HG03025 (cell line): ENCODE results near the gene PTH2.

Source experiments
- ATAC-seq: cut with Tn5 transposase; IDR thresholded peaks from one replicate; pipeline ENCODE4 v1.9.1; 2021; ENCODE audit warnings: mild to moderate bottlenecking, moderate library complexity; ENCODE audit not compliant: unreplicated experiment, low FRiP score

The PTH2 gene

DNA sequence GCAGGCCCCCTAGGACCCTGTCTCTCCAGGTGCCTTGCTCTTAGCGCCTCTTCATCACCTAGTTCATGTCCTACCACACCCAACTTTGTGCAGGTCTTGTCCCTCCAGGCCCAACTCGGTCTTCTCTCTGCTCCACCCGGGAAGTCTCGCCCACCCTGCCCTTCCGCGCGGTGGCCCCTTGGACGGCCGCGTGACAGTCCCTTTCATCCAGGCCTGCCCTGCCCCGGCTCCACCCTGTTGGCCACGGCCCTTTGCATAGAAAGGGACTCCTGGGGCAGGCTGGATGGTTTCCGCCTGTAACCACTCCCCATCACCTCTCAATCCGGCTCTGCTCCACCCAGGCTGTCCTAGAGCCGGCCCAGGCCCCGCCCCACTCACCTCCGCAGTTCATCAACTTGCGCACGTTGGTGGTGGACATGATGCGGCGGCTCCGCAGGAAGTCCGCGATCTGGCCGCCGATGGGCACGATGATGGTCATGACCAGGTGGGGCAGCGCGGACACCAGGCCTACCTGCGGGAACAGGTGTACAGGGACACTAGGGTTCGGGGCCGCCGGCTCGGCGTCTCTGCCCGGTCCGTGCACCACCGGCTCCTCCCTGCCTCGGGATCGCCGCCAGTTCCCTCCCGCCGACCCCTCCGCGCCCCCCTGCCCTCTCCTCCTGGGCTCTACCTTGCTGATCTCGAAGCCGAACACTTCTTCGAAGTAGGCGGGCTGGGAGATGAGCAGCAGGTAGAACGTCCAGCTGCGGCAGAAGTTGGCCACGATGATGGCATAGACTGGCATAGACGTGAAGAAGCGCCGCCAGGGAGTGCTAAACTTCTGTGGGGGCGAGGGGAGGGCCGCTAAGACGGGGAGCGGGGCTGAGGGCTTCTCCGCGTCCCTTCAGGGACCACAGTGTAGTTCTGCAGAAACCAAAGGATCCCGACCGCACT, 9.2 kb upstream of the PTH2 start:
- ATAC-seq: no peak

DNA sequence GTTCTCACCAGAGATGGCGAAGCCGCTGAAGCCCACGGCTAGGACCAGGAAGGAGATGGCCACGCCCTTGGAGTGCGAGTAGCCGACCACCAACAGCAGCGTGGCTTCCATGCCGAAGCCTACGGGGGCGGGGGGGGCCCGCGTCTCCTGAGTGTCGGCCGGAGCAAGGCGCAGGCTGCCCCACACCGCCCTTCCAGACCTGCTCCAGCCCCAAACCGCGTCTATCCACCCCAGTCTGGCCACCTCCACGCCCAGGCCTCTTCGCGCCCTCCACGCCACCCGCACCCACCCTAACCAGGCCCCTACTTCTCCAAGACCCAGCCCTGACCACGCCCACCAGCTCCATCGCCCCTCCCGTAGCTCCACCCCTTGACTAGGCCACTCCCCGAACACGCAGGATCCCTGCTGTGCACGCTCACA, 8.1 kb upstream of the PTH2 start:
- ATAC-seq: no peak

DNA sequence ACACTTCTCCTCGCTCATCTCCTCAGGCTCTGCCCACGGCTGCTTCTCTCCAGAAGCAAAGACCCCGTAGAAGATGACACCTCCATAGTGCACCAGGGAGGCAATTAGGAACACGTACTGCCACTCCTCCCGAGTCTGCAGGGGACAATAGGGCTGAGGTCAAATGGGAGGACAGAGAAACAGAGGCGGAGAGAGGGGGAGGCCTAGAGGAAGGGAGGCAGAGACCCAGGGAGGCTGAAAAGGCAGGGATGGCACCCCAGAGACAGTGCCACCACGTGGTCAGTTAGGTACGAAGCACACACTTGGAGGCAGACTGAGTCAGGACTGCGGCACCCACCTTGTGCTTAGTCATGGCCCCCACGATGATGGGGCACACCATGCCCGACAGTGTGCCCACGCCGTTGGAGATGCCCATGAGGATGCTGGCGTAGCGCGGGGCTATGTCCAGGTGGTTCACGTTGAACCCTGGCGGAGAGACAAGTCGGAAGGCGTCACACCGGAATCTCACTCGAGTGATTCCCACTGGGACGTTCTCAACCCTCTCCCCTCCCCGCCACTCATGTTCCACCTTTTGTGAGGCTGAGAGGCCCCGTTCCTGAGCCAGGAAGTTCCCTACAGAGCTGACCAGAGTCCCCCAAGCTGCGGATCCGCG, 7.6 kb upstream of the PTH2 start:
- no peak for ATAC-seq

DNA sequence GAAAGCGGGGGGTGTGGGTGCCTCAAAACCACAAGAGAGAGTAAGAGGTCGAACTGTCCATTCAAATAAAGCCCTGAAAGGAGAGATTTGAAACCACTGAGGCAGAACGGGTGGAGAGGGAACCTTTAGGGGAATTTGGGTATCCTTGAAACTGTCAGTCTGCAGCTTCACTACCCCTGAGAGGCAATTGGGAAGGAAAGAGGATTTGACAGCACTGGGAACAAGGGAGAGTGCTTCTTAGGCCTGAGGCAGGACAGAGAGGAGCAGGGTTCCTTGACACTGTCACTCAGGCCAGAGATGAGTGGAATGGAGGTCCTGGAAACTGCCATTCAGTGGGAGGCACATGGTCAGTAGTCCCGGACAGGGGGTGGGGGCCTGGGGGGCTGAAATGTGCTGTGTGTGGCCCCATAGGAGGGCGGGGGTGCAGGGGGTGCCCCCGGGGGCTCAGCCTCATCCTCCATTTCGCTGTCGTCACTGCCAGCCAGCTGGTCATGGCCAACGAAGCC, 7.0 kb upstream of the PTH2 start:
- ATAC-seq: no peak

DNA sequence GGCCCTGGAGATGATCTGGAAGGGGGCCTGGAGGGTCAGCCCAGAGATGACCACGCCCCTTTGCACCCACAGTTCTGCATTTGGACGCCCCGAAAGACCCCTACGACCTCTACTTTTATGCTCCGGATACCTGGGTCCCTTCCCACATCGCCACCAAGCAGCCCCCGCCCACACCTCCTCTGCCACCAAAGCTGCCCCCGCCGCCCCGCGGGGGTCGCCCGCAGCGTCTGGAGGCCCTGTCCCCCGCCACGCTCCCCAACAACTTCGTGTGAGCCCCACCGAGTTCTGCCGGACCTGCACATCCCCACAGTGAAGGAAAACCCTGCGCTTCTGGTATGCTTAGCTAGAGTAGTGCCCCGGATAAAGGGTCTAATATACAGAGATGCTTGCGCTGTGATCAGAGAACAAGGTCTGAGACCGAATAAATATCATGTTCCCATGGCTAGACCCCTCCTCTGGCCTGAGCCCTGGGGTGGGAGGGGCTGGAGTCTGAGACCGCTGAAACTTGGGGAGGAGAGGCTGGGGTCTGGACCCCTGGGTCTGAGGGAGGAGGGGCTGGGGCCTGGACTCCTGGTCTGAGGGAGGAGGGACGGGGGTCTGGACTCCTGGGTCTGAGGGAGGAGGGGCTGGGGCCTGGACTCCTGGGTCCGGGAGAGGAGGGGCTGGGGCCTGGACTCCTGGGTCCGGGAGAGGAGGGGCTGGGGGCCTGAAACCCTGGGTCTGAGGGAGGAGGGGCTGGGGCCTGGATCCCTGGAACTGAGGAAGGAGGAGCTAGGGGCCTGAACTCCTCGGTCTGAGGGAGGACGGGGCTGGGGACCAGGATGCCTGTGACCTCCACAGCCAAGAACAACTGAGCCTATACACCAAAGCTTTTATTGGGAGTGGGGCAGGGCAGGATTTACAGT, 5.6 kb upstream of the PTH2 start:
- no peak for ATAC-seq

DNA sequence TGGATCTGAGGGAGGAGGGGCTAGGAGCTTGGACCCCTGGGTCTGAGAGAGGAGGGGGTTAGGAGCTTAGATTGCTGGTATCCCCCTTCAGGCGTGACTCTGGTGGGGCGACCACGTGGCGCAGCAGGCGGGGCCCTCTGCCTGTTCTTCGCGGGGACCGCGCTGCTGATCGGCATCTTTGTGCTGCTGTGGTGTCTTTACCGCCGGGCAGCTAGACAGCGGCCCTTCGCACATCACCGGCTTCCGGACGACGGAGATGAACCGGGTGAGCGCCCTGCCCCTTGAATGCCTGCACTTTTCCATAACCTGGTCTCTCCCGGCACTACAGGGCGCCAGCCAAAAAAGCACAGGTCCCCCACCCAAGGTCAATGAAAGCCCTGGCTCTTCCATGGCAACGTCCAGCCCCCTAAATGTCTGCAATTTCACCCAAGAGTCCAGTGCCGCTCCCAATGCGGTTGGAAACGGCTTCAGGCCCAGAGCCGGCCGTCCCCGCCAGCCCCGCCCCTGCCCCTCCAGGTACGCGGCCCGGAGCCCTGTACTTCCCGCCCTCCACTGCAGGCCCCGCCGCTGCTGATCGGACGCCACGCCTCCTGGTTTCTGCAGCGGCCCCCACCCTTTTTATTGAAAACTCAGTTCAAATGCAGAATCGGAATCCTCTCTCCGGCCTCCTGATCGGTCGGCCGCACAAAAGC, 4.8 kb upstream of the PTH2 start:
- ATAC-seq: no peak

DNA sequence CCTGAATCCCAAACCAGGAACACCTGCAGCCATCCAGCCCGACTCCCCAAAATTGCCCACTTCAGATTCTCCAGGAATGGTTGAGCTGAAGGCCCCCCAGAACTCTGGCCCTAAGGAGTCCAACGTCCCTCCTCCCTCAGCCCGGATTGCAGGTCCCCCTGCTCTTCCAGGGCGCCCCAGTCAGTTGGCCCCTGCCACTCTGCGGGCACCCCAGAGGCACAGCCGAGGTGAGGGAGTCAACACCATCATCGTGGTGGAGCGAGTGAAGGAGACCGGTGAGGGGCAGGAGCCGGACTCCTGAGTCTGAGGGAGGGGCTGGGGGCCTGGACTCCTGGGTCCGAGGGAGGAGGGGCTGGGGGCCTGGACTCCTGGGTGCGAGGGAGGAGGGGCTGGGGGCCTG, 4.1 kb upstream of the PTH2 start:
- ATAC-seq: no peak

DNA sequence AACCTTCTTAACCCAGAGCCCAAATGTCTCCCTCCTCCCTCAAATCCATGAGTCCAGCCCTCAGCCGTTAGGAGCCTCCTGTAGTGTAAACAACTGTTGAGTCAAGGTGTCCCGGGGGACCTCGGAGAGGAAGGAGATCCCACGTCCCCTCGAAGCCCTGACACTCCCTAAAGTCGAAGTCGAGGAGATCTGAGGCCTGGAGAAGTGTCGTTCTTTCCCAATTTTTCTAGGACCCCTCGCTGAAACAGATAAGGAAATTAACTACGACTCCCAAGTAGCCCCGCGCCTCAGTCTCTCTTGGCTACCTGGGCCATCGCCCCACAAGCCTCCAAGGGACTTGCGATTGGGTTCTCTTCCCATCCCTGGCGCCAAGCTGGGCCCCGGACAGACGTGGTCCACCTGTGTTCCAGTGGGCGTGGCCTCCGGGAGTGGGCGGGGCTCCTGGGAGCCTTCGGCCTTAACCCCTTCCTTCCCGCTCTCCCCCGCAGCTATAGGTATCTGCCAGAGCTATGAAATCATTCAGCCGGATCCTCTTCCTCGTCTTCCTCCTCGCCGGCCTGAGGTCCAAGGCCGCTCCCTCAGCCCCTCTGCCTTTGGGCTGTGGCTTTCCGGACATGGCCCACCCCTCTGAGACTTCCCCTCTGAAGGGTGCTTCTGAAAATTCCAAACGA, 2.8 kb upstream of the PTH2 start:
- ATAC-seq: no peak

DNA sequence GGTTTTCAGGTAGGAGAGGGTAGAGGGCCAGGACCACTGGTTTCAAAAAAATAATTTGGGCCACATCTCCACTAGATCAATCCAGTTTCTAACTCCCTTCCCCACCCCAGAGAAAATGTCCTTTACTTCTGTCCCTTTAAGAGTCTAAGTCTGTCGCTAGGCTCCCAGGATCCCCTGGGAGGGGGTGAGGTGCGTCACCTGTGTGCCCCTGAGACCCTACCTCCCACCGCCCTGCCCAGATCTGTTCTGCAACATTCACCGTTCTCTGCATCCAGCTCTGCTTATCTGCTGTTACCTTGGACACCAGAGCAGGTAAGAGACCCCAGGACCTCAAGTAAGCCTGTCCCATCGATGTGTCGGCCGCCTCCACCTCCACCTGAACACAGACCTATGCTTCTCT, 1.9 kb upstream of the PTH2 start, which contains the start of gene GFY:
TSS of gene GFY (plus strand) at position 211 of the 400 bp plus-strand sequence. CDS start 1,043 bp downstream, outside the sequence.
- no peak for ATAC-seq

DNA sequence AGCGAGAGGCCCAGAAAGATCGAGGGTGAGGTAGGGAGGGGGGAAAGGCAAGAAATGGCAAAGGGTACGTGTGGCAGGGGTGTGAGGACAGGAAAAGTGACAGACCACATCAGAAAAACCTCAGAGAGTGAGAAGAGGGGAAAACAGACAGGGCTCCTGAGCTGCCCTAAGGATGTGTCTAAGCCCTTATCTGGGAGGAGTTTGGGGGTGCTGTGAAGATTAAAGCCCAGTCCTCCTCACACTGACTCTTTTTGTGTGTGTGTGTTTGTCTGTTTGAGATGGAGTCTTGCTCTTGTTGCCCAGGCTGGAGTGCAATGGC, 703 bp upstream of the PTH2 start:
- ATAC-seq: no peak

DNA sequence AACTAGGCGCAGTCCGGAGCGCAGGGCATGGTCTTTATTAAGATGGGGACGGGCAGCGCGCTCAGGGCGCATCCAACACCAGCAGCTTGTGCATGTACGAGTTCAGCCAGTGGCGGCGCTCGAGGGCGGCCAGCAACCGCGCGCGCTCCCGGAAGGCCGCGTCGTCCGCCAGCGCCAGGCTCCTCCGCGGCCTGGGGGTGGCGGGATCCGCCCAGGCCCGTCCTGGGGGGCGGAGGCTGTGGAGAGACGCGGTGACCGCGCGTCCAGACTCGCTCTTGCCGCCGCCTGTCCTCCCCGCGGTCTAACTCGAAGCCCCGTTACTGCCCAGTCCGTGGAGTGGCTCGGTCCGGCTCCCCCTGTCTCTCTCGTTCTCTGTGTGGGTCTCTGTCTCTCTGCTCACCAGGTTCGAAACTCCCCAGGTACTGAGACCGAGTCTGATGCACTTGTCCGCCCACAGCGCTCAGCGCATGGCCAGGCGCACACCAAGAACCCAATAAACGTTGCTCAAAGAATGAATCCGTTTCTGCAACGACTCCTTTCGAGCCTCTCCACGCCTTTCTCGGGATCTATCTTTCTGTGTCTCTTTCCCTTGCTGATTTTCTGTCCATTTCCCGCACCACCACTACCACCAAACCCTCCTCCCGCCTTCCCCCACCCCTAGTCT, 702 bp downstream of the PTH2 start:
- no peak for ATAC-seq

DNA sequence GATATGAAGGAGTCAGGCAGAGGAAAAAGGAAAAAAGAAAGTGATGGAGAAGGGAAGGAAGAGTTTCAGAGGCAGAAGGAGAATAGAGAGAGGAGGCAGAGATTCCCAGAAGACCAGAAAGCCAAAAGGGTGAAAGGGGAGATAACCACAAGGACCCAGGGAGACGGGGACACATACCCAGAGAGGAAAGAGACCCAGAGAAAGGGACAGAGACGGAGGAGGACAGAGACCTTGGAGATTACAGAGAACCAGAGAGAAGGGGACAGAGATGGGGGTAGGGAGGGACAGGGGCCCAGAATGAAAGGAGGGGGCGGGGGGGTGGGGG, 1.4 kb downstream of the PTH2 start:
- no peak for ATAC-seq

DNA sequence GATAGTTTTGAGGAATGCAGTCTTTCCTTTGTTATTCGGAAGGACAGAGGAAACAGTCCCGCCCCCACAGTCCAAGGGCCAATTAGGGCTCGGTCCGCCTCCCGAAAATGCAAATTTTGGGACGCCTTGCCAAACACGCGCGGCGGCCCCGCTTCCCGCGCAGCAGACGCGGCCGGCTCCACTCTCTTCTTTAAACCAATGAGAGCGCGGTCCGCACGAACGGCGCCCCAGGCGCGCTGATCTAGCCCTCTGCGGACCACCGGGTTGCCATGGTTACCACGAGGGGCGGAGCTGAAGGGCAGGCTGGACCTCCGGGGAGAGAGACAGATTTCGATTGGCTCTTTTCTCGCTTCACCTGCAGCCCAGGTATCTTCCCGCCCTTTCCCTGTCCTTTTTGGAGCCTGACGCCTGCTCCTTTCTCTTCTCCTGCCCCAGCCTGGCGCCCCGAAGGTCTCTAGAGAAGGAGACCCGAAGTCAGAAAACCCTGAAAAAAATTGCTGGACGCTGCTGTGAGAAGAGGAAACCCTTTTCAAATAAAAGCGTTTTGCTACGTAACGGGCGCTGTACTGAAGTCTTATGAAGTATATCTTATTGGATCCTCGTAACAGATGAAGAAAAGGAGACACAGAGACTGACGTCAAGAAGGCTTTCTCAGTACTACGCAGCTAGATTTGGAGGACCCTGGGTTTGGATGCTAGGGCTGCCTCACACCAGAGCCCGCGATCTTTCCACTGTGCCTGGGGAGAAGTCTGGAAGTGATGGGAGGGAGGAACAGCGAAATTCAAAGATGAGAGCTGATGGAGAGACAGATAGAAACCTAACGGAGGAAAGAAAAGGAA, 2.0 kb downstream of the PTH2 start:
- ATAC-seq: no peak

DNA sequence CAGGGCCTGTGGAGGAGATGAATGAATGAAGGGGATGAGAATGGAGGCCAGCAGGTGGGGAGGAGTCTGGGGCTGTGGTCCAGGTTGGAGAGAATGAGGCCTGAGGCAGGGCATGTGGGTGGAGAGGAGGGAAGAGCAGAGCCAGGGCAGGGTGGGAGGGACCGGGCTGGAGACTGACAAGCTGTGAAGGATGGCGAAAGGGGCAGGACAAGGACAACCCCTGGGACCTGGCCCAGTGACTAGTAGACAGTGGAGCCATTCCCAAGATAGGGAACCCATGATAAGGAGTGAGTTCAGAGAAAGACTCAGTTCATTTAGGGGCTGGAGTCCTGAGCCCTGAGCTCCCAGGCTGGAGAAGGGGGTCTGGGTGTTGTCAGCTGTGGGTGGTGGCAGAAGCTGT, 3.0 kb downstream of the PTH2 start:
- no peak for ATAC-seq

DNA sequence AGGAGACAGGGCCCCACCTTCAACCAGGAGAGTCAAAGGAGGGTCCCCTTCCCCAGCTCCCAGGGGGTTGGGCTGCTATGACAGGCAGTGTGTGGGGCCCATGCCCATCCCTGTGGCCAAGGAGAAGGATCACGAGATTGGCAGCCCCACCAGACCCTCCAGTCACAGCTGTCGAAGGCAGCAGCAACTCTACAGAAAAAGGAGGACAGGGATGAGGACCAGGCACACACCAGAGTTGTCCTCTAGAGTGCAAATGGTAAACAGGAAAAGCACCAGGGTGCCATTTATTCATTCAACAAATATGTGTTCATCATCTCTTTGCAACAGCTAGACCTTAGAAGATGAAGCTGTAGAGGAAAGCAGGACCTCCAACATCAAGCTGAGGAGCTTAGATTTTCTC, 4.1 kb downstream of the PTH2 start:
- ATAC-seq: no peak

DNA sequence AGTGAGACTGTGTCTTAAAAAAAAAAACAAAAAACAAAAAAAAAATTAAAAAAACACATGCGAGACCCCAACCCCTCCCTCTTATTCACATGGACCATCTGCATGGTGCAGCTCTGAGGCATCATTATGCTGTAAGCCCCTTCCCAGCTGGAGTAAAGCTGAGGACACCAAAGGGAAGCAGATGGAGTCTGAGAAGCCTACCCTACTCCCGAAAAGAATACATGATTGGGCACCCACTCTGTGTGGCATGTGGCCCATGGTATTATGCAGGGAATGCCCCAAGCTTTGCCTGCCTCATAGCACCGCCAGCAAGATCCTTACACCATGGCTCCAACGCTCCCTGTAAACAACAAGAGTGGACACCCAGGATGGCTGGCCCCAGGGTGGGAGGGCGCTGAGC, 4.7 kb downstream of the PTH2 start:
- ATAC-seq: no peak

DNA sequence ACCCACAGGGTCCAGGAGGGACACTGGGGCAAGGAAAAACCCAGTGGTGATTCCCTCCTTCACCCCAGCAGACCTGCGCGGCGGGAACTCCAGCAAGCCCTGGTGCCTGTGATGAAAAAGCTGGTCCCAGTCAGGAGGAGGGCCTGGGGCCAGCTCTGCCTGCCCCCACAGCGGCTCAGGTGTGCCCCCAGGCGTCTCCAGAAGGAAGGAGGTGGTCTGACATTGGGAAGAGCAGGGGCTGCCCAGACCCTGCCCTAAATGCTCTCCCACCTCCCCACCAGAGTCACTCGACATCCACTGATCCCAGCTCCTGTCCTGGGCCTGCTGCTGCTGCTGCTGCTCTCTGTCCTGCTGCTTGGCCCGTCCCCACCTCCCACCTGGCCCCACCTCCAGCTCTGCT, 6.2 kb downstream of the PTH2 start:
- ATAC-seq: no peak

DNA sequence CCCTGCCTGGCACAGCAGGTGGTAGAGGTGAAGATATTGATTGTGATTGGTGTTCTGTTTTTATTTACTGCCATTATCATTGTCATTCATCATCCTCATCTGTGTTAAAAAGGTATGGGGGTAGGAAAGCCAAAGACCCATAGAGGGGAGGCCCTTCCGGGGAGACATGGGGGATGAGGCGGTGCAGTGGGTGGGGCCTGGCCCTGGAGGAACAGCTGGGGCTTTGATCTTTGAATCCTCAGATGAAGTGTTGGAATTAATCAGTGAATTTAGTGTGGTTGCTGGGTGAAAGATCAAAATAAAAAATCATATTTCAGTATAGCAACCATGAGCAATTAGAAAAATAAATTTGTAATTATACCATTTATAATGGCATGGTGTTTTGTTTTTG, 7.4 kb downstream of the PTH2 start:
- no peak for ATAC-seq
